HG03460 (cell line): ENCODE measurements around the gene VEPH1.

Experiments
- ATAC-seq: cut with Tn5 transposase; IDR thresholded peaks from one replicate; pipeline ENCODE4 v1.9.1; 2021; ENCODE audit not compliant: unreplicated experiment

Gene VEPH1

GRCh38 chr3:157232141-157232540 lies 271.1 kb downstream of the VEPH1 start:
- no peak for ATAC-seq

- no peak for ATAC-seq
Observed at GRCh38 chr3:157231071-157231470, 272.1 kb downstream of the VEPH1 start.

GRCh38 chr3:157226173-157226847 lies 276.9 kb downstream of the VEPH1 start:
- ATAC-seq = no peak

- no peak for ATAC-seq
Observed at GRCh38 chr3:157225001-157225400, 278.2 kb downstream of the VEPH1 start.

GRCh38 chr3:157220883-157221282 lies 282.3 kb downstream of the VEPH1 start:
- no peak for ATAC-seq

GRCh38 chr3:157220211-157220610 lies 283.0 kb downstream of the VEPH1 start:
- no peak for ATAC-seq

GRCh38 chr3:157219215-157219614 lies 284.0 kb downstream of the VEPH1 start:
- no peak for ATAC-seq
